IPS-20b (cell line): Measurements from ENCODE around the gene TMOD1.

Experiments
- H3K27ac ChIP-seq: one replicate; pipeline ENCODE4 v1.5.1; 2013; ENCODE audit warnings: low read length
- H3K27me3 ChIP-seq: 2 replicates; pipeline ENCODE4 v1.6.1; 2013; ENCODE audit warnings: mild to moderate bottlenecking, low read length, inconsistent platforms; ENCODE audit not compliant: insufficient read depth
- H3K36me3 ChIP-seq: 2 replicates; pipeline ENCODE4 v1.6.1; 2013; ENCODE audit warnings: low read depth, mild to moderate bottlenecking, inconsistent platforms, low read length, moderate library complexity; ENCODE audit not compliant: insufficient read depth
- H3K4me1 ChIP-seq: 2 replicates; pipeline ENCODE4 v1.6.1; 2013; ENCODE audit warnings: mild to moderate bottlenecking, control low read depth, inconsistent platforms, low read length, moderate library complexity; ENCODE audit not compliant: insufficient read depth
- H3K4me3 ChIP-seq: 2 replicates; pipeline ENCODE4 v1.5.1; 2013; ENCODE audit warnings: mild to moderate bottlenecking, low read length, inconsistent platforms
- H3K9ac ChIP-seq: 2 replicates; pipeline ENCODE4 v1.6.1; 2013; ENCODE audit warnings: low read depth, mild to moderate bottlenecking, inconsistent platforms, low read length, moderate library complexity
- H3K9me3 ChIP-seq: 2 replicates; pipeline ENCODE4 v1.6.1; 2013; ENCODE audit warnings: mild to moderate bottlenecking, low read depth, low read length, inconsistent platforms; ENCODE audit not compliant: insufficient read depth

The TMOD1 gene

DNA sequence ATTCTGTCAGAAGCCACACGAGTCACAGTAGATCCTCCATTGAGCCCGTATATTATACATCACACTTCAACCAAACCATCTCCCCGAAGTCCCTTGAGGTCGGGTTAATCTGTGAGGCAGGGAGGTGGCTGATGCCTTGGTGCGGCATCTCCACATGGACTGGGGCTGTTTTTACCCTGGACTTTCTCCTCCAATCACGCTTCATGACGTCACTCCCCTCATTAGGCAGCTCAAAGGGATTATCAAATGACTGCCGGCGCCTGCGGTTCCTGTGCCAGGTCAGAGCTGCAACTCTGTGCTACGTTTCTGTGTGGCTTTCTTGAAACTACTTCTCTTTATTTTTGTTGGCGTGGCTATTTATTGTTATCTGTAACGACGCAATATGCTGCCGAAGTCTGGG is 53.7 kb downstream of the TMOD1 start:
- Histone ChIP-seq H3K9me3 (no peaks in the 10 kb centered on the region), H3K4me1 (0 out of 2 replicates have a peak, but pooled peaks cover 6% of the 10 kb centered on the region), H3K36me3 (no peaks in the 10 kb centered on the region), H3K27me3 (no peaks in the 10 kb centered on the region), H3K4me3 (no peak overlapping the region), H3K9ac (no peak overlapping the region), H3K27ac (no peak overlapping the region)

DNA sequence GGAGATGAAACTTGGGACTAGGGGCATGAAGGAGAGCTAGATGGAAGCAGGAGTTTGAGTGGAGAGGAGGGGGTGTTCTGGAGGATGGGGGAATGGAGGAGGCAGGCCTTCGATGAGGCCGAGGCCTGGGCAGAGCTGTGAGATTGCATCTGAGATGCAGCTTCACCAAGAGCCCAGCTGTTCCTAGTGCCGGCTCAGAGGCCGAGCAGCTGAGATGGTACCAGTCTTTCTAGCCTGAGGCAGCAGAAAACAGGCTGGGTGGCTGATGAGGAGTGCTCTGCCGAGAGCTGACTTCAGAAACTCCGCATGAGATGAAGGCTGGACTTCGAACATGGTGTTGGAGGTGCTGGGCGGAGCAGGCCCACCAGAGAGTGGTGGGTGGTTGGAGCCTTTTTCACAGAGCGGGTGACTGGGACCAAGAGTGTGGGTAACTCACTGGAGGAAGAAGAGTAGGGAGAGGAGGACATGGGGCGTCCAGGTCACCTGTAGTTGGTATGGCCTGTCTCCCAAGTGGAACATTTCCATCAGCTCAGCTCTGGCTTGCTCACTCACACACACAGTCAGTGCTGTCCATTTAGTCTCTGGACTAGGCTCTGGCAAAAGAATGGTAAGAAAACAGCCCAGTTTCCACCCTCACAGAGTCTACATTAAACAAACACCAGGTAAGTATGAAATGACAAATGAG is 54.7 kb downstream of the TMOD1 start:
- Histone ChIP-seq H3K36me3 (no peaks in the 10 kb centered on the region), H3K4me1 (0 out of 2 replicates have a peak, but pooled peaks cover 6% of the 10 kb centered on the region), H3K4me3 (no peak overlapping the region), H3K27me3 (no peaks in the 10 kb centered on the region), H3K27ac (no peak overlapping the region), H3K9me3 (no peaks in the 10 kb centered on the region), H3K9ac (no peak overlapping the region)

GRCh38 chr9:97556721-97557605 is 55.5 kb downstream of the TMOD1 start:
- H3K4me3 ChIP-seq: no peak overlapping the region
- H3K27me3 ChIP-seq: no peaks in the 10 kb centered on the region
- no peak overlapping the region for H3K9ac ChIP-seq
- no peaks in the 10 kb centered on the region for H3K36me3 ChIP-seq
- no peaks in the 10 kb centered on the region for H3K9me3 ChIP-seq
- H3K4me1 ChIP-seq: 0 out of 2 replicates have a peak, but pooled peaks cover 6% of the 10 kb centered on the region
- H3K27ac ChIP-seq: no peak overlapping the region

- no peaks in the 10 kb centered on the region for H3K9me3 ChIP-seq
- no peak overlapping the region for H3K4me3 ChIP-seq
- H3K4me1 ChIP-seq: 0 out of 2 replicates have a peak, but pooled peaks cover 6% of the 10 kb centered on the region
- H3K27ac ChIP-seq: no peak overlapping the region
- H3K36me3 ChIP-seq: no peaks in the 10 kb centered on the region
- H3K27me3 ChIP-seq: no peaks in the 10 kb centered on the region
- no peak overlapping the region for H3K9ac ChIP-seq
These were observed 56.2 kb downstream of the TMOD1 start for GRCh38 chr9:97557606-97558095.

DNA sequence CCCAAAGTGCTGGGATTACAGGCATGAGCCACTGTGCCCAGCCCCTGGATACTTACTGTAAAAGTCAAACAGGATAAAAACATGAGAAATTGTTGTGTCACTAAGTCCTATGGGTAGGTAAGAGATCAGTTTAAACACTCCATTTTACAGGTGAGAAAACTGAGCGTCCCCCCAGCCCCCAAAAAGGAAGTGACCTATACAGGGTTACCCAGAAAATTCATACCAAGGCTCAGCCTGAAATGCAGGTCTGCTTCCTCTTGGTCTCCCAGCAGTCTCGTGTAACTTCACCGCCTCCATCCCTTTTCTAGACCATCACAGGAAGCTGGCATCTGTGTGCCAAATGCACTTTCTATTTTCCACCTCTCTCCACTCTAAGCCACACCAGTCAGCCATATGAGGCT is 57.2 kb downstream of the TMOD1 start:
- Histone ChIP-seq H3K9me3 (no peaks in the 10 kb centered on the region), H3K27me3 (no peaks in the 10 kb centered on the region), H3K27ac (no peak overlapping the region), H3K9ac (no peak overlapping the region), H3K4me1 (0 out of 2 replicates have a peak, but pooled peaks cover 6% of the 10 kb centered on the region), H3K4me3 (no peak overlapping the region), H3K36me3 (no peaks in the 10 kb centered on the region)

GRCh38 chr9:97559111-97559514 is 57.6 kb downstream of the TMOD1 start:
- H3K27ac ChIP-seq: no peak overlapping the region
- H3K9me3 ChIP-seq: no peaks in the 10 kb centered on the region
- H3K4me1 ChIP-seq: peaks cover 8% of the 10 kb centered on the region; the same call in 1 of the 2 replicates
- H3K27me3 ChIP-seq: no peaks in the 10 kb centered on the region
- no peak overlapping the region for H3K4me3 ChIP-seq
- H3K36me3 ChIP-seq: no peaks in the 10 kb centered on the region
- no peak overlapping the region for H3K9ac ChIP-seq

DNA sequence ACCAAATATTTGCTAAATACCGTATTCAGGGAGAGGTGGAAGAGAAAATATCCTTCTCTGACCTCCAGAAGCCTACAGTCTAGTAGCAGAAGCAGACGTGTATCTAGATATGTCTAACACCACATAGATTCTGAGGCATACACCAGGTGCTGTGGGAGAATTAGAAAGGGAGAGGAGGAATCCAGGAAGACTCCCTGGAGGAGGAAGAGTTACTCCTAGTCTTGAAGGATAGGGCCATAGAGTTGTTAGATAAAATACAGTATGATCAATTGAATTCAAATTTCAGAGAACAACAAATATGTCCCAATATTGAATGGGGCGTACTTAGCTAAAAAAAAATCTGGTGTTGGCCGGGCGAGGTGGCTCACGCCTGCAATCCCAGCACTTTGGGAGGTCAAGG is 58.7 kb downstream of the TMOD1 start:
- H3K27me3 ChIP-seq: no peaks in the 10 kb centered on the region

DNA sequence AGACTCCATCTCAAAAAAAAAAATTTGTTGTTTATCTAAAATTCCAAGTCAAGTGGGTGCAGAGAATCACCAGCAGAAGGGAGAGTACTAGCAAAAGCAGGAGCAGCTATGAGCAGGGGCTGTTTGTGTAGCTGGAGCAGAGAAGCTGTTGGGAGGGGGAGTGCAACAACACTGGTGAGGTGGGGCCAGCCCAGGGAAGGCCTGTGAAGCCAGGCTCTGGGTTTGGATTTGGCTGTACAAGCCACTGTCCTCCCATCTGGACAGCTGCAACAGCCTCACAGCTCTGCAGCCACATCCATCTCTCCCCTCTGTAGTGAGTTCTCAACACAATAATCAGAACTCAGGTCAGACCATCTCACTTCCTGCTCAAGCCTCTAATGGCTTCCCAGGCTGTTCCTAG is 59.4 kb downstream of the TMOD1 start:
- no peak overlapping the region for H3K4me3 ChIP-seq
- H3K27me3 ChIP-seq: no peaks in the 10 kb centered on the region
- no peak overlapping the region for H3K9ac ChIP-seq
- no peak overlapping the region for H3K27ac ChIP-seq
- no peaks in the 10 kb centered on the region for H3K36me3 ChIP-seq
- H3K4me1 ChIP-seq: peaks cover 17% of the 10 kb centered on the region; the same call in 1 of the 2 replicates
- H3K9me3 ChIP-seq: no peaks in the 10 kb centered on the region

More for the DNA sequence above, 58.7 kb downstream of the TMOD1 start:
- Histone ChIP-seq H3K27ac (no peak overlapping the region), H3K9me3 (no peaks in the 10 kb centered on the region), H3K36me3 (no peaks in the 10 kb centered on the region), H3K4me1 (peaks cover 17% of the 10 kb centered on the region; the same call in 1 of the 2 replicates), H3K4me3 (no peak overlapping the region), H3K9ac (no peak overlapping the region)

DNA sequence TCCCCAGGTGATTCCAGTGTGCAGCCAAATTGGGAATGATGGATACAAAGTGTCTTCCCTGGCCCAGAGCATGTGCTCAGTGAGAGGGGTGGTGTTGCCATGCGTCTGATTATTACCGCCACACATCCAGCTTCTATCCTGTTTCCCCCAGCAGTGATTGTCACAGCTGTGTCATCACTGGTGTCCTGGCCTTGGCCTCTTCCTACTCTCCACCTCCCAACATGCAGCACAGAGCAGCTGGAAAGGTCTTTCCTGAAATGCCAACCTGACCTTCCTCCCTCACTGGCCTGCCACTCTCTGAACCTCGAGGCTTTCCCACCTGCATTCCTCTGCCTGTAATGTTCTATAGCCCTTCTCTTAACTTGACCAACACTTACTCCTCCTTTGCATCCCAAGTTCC is 60.0 kb downstream of the TMOD1 start:
- Histone ChIP-seq H3K36me3 (no peaks in the 10 kb centered on the region), H3K9ac (no peak overlapping the region), H3K4me3 (no peak overlapping the region), H3K27me3 (no peaks in the 10 kb centered on the region), H3K9me3 (no peaks in the 10 kb centered on the region), H3K4me1 (peaks cover 17% of the 10 kb centered on the region; the same call in 1 of the 2 replicates), H3K27ac (no peak overlapping the region)

- H3K9ac ChIP-seq: no peak overlapping the region
- H3K4me3 ChIP-seq: no peak overlapping the region
- H3K36me3 ChIP-seq: no peaks in the 10 kb centered on the region
- no peaks in the 10 kb centered on the region for H3K9me3 ChIP-seq
- peaks cover 17% of the 10 kb centered on the region; the same call in 1 of the 2 replicates for H3K4me1 ChIP-seq
- no peak overlapping the region for H3K27ac ChIP-seq
- no peaks in the 10 kb centered on the region for H3K27me3 ChIP-seq
These were observed 61.1 kb downstream of the TMOD1 start for GRCh38 chr9:97562542-97562941.

DNA sequence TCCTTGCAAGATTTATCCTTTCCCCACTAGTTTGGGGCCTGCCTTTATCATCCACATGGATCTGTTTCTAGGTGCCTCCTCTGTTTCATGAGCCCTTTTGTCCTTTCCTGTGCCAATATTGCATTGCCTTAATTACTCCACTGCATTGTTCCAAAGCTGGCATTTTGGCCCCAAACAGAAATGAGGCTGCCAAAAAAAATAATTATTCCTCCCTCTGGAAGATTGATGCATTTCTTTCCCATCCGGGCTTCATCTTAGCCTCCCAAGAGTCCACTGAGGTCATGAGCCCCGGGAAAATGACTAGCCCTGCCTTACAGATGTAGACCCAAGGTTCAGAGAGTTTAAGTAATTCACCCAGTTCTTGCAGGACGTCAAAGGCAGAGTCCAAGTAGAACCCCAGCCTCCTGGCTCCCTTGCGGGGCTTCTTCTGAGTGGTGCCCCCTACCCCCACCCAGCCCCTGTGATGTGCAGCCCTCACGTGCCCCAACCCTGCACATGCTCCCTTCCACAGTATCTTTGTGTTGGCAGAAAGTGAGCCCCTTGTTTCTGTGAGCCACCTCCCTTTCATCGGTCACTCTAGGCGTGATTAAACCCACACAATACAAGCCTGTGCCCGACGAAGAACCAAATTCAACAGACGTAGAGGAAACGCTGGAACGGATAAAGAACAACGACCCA is 62.1 kb downstream of the TMOD1 start:
- H3K36me3 ChIP-seq: no peaks in the 10 kb centered on the region
- no peak overlapping the region for H3K27ac ChIP-seq
- no peak overlapping the region for H3K9ac ChIP-seq
- no peaks in the 10 kb centered on the region for H3K9me3 ChIP-seq
- H3K4me3 ChIP-seq: no peak overlapping the region
- H3K27me3 ChIP-seq: no peaks in the 10 kb centered on the region
- H3K4me1 ChIP-seq: peaks cover 11% of the 10 kb centered on the region; the same call in 1 of the 2 replicates
